ENCODE results near the gene DNAJC10.

Gene DNAJC10

GRCh38 chr2:182728014-182728413 lies 12.0 kb downstream of the DNAJC10 start:
- H2AFZ ChIP-seq (ENCODE audit: low read length): no peak overlapping the region
- H3K36me3 ChIP-seq (ENCODE audit: insufficient read depth, low read length): peaks cover 75% of the 10 kb centered on the region
- H3K9me3 ChIP-seq (ENCODE audit: low read length): no peaks in the 10 kb centered on the region
- H3K4me3 ChIP-seq (ENCODE audit: low read depth, low read length, poor library complexity, severe bottlenecking): no peak overlapping the region
- H3K79me2 ChIP-seq (ENCODE audit: insufficient read depth, low read length): no peaks in the 10 kb centered on the region
- H3F3A ChIP-seq (ENCODE audit: insufficient read depth, low read length): no peaks in the 10 kb centered on the region
- H3K9ac ChIP-seq (ENCODE audit: low read length): no peak overlapping the region
- H3K9me2 ChIP-seq (ENCODE audit: low read depth, low read length): no peaks in the 10 kb centered on the region
- no peaks in the 10 kb centered on the region for H3K27me3 ChIP-seq (ENCODE audit: insufficient read depth, low read length)
- H3K4me1 ChIP-seq (ENCODE audit: insufficient read depth, low read length, severe bottlenecking): no peaks in the 10 kb centered on the region
- TF ChIP-seq CTCF (IDR thresholded peaks at IDR 0.05; ENCODE audit: low read length) (no peak), EZH2 (IDR thresholded peaks at IDR 0.05; ENCODE audit: borderline replicate concordance, low read length) (no peak)
- no peaks in the 10 kb centered on the region for H4K20me1 ChIP-seq (ENCODE audit: insufficient read depth, low read length)
- H3K27ac ChIP-seq (ENCODE audit: low read depth, low read length, poor library complexity, severe bottlenecking): no peak overlapping the region
- H3K4me2 ChIP-seq (ENCODE audit: low read length): no peak overlapping the region

- Histone ChIP-seq H2AFZ (ENCODE audit: low read length) (no peak overlapping the region), H3K4me1 (ENCODE audit: insufficient read depth, low read length, severe bottlenecking) (no peaks in the 10 kb centered on the region), H3K4me2 (ENCODE audit: low read length) (no peak overlapping the region), H3K9me3 (ENCODE audit: low read length) (no peaks in the 10 kb centered on the region), H4K20me1 (ENCODE audit: insufficient read depth, low read length) (no peaks in the 10 kb centered on the region), H3K27me3 (ENCODE audit: insufficient read depth, low read length) (no peaks in the 10 kb centered on the region), H3K79me2 (ENCODE audit: insufficient read depth, low read length) (no peaks in the 10 kb centered on the region), H3K36me3 (ENCODE audit: insufficient read depth, low read length) (peaks cover 68% of the 10 kb centered on the region), H3F3A (ENCODE audit: insufficient read depth, low read length) (no peaks in the 10 kb centered on the region), H3K4me3 (ENCODE audit: low read depth, low read length, poor library complexity, severe bottlenecking) (no peak overlapping the region), H3K9ac (ENCODE audit: low read length) (no peak overlapping the region), H3K27ac (ENCODE audit: low read depth, low read length, poor library complexity, severe bottlenecking) (no peak overlapping the region), H3K9me2 (ENCODE audit: low read depth, low read length) (no peaks in the 10 kb centered on the region)
- TF ChIP-seq EZH2 (IDR thresholded peaks at IDR 0.05; ENCODE audit: borderline replicate concordance, low read length) (no peak), CTCF (IDR thresholded peaks at IDR 0.05; ENCODE audit: low read length) (no peak)
Measured at GRCh38 chr2:182729710-182730339, 13.8 kb downstream of the DNAJC10 start.

- no peaks in the 10 kb centered on the region for H3K27me3 ChIP-seq (ENCODE audit: insufficient read depth, low read length)
- H3K9me3 ChIP-seq (ENCODE audit: low read length): no peaks in the 10 kb centered on the region
- no peaks in the 10 kb centered on the region for H3K79me2 ChIP-seq (ENCODE audit: insufficient read depth, low read length)
- H3K9ac ChIP-seq (ENCODE audit: low read length): no peak overlapping the region
- H3K36me3 ChIP-seq (ENCODE audit: insufficient read depth, low read length): peaks cover 65% of the 10 kb centered on the region
- no peaks in the 10 kb centered on the region for H3K9me2 ChIP-seq (ENCODE audit: low read depth, low read length)
- H4K20me1 ChIP-seq (ENCODE audit: insufficient read depth, low read length): no peaks in the 10 kb centered on the region
- H3F3A ChIP-seq (ENCODE audit: insufficient read depth, low read length): no peaks in the 10 kb centered on the region
- H3K27ac ChIP-seq (ENCODE audit: low read depth, low read length, poor library complexity, severe bottlenecking): no peak overlapping the region
- H3K4me2 ChIP-seq (ENCODE audit: low read length): no peak overlapping the region
- no peaks in the 10 kb centered on the region for H3K4me1 ChIP-seq (ENCODE audit: insufficient read depth, low read length, severe bottlenecking)
- no peak for TF ChIP-seq CTCF (IDR thresholded peaks at IDR 0.05; ENCODE audit: low read length)
- TF ChIP-seq EZH2 (IDR thresholded peaks at IDR 0.05; ENCODE audit: borderline replicate concordance, low read length): no peak
- H2AFZ ChIP-seq (ENCODE audit: low read length): no peak overlapping the region
- no peak overlapping the region for H3K4me3 ChIP-seq (ENCODE audit: low read depth, low read length, poor library complexity, severe bottlenecking)
Measured at GRCh38 chr2:182730486-182730885, 14.4 kb downstream of the DNAJC10 start.

All from OCI-LY1 (cell line).